OCI-LY1 (cell line): ENCODE results near the gene UNC119B.

Experiments
- H2AFZ ChIP-seq: fragments of 200-600 bp; sonication (generic), shearing (Covaris generic); 2 replicates; pipeline ENCODE4 v1.6.0; 2014; ENCODE audit warnings: antibody characterized with exemption, mild to moderate bottlenecking, low read length
- H3F3A ChIP-seq: fragments of 200-600 bp; sonication (generic), shearing (Covaris generic); 2 replicates; pipeline ENCODE4 v1.6.0; 2014; ENCODE audit warnings: mild to moderate bottlenecking, antibody characterized with exemption, low read length, moderate library complexity; ENCODE audit not compliant: insufficient read depth
- H3K27ac ChIP-seq: fragments of 200-600 bp; sonication (generic); 2 replicates; pipeline ENCODE4 v1.5.1; 2014; ENCODE audit warnings: low read length, mixed run types, mild to moderate bottlenecking, low read depth; ENCODE audit not compliant: poor library complexity, severe bottlenecking
- H3K27me3 ChIP-seq: fragments of 200-600 bp; sonication (generic); 2 replicates; pipeline ENCODE4 v1.6.0; 2014; ENCODE audit warnings: antibody characterized with exemption, mild to moderate bottlenecking, low read length, moderate library complexity; ENCODE audit not compliant: insufficient read depth
- H3K36me3 ChIP-seq: fragments of 200-600 bp; sonication (generic); 2 replicates; pipeline ENCODE4 v1.6.1; 2014; ENCODE audit warnings: mild to moderate bottlenecking, antibody characterized with exemption, low read length, moderate library complexity, mixed read lengths; ENCODE audit not compliant: insufficient read depth
- H3K4me1 ChIP-seq: fragments of 200-600 bp; sonication (generic); 2 replicates; pipeline ENCODE4 v1.5.1; 2014; ENCODE audit warnings: mild to moderate bottlenecking, low read length, moderate library complexity; ENCODE audit not compliant: insufficient read depth, severe bottlenecking
- H3K4me2 ChIP-seq: fragments of 200-600 bp; sonication (generic), shearing (Covaris generic); 2 replicates; pipeline ENCODE4 v1.6.1; 2014; ENCODE audit warnings: low read length
- H3K4me3 ChIP-seq: fragments of 200-600 bp; sonication (generic); 2 replicates; pipeline ENCODE4 v1.5.1; 2014; ENCODE audit warnings: low read length, low read depth, mild to moderate bottlenecking, mixed read lengths; ENCODE audit not compliant: poor library complexity, severe bottlenecking
- H3K79me2 ChIP-seq: fragments of 200-600 bp; shearing (Covaris generic); 2 replicates; pipeline ENCODE4 v1.6.1; 2016; ENCODE audit warnings: mixed run types, low read length, mixed read lengths; ENCODE audit not compliant: insufficient read depth
- H3K9ac ChIP-seq: fragments of 200-600 bp; sonication (generic), shearing (Covaris generic); 2 replicates; pipeline ENCODE4 v1.6.1; 2014; ENCODE audit warnings: mild to moderate bottlenecking, low read length, mixed read lengths
- H3K9me2 ChIP-seq: fragments of 200-600 bp; sonication (generic), shearing (Covaris generic); 2 replicates; pipeline ENCODE4 v1.6.1; 2014; ENCODE audit warnings: low read depth, mild to moderate bottlenecking, low read length, mixed read lengths
- H3K9me3 ChIP-seq: fragments of 200-600 bp; shearing (Covaris generic); 2 replicates; pipeline ENCODE4 v1.6.1; 2014; ENCODE audit warnings: low read length, mixed read lengths
- H4K20me1 ChIP-seq: fragments of 200-600 bp; sonication (generic), shearing (Covaris generic); 2 replicates; pipeline ENCODE4 v1.6.0; 2016; ENCODE audit warnings: mild to moderate bottlenecking, low read length; ENCODE audit not compliant: insufficient read depth
- CTCF ChIP-seq: fragments of 200-600 bp; sonication (generic), shearing (Covaris generic); IDR thresholded peaks from 2 replicates; pipeline ENCODE4 v1.5.1; 2017; ENCODE audit warnings: mild to moderate bottlenecking, antibody characterized with exemption, low read length, moderate library complexity, mixed read lengths
- EZH2 ChIP-seq: fragments of 200-600 bp; sonication (generic), shearing (Covaris generic); IDR thresholded peaks from 2 replicates; pipeline ENCODE4 v1.8.0; 2017; ENCODE audit warnings: borderline replicate concordance, mixed run types, mild to moderate bottlenecking, antibody characterized with exemption, low read length, moderate library complexity, mixed read lengths

UNC119B gene

GRCh38 chr12:120710031-120710804 lies at the start of gene UNC119B:
Gene UNC119B (plus strand): TSS chr12:120710458. CDS start chr12:120710475, 17 bp downstream.
- Histone ChIP-seq H4K20me1 (no peaks in the 10 kb centered on the region), H3F3A (peaks cover 3% of the 10 kb centered on the region; the same call in 1 of the 2 replicates), H3K79me2 (no peaks in the 10 kb centered on the region), H3K9me3 (no peaks in the 10 kb centered on the region), H3K27ac (peak within 1 kb of the TSS; percentile 45), H3K4me2 (peak within 1 kb of the TSS; percentile 90), H2AFZ (peak within 1 kb of the TSS; percentile 93; the same call in 1 of the 2 replicates), H3K36me3 (peaks cover 18% of the 10 kb centered on the region; the same call in 1 of the 2 replicates), H3K27me3 (no peaks in the 10 kb centered on the region), H3K4me1 (peaks cover 29% of the 10 kb centered on the region), H3K9ac (peak within 1 kb of the TSS; percentile 91), H3K4me3 (peak within 1 kb of the TSS; percentile 89), H3K9me2 (no peaks in the 10 kb centered on the region)
- TF ChIP-seq CTCF (no peak), EZH2 (no peak)

GRCh38 chr12:120661432-120661831 lies 48.8 kb upstream of the UNC119B start:
- Histone ChIP-seq H3K9me3 (no peaks in the 10 kb centered on the region), H3K4me1 (peaks cover 3% of the 10 kb centered on the region), H3K9ac (no peak overlapping the region), H3K79me2 (no peaks in the 10 kb centered on the region), H3K4me3 (no peak overlapping the region), H3F3A (no peaks in the 10 kb centered on the region), H3K4me2 (no peak overlapping the region), H2AFZ (no peak overlapping the region), H3K27me3 (peaks cover 5% of the 10 kb centered on the region; the same call in 1 of the 2 replicates), H4K20me1 (no peaks in the 10 kb centered on the region), H3K9me2 (no peaks in the 10 kb centered on the region), H3K27ac (no peak overlapping the region), H3K36me3 (no peaks in the 10 kb centered on the region)
- TF ChIP-seq CTCF, result no peak
- TF ChIP-seq EZH2, result no peak

- Histone ChIP-seq H3K9me3 (no peaks in the 10 kb centered on the region), H3F3A (no peaks in the 10 kb centered on the region), H3K4me2 (no peak overlapping the region), H3K4me1 (peaks cover 3% of the 10 kb centered on the region), H3K27ac (no peak overlapping the region), H3K79me2 (no peaks in the 10 kb centered on the region), H3K27me3 (peaks cover 5% of the 10 kb centered on the region; the same call in 1 of the 2 replicates), H3K9me2 (no peaks in the 10 kb centered on the region), H2AFZ (no peak overlapping the region), H4K20me1 (no peaks in the 10 kb centered on the region), H3K4me3 (no peak overlapping the region), H3K9ac (no peak overlapping the region), H3K36me3 (no peaks in the 10 kb centered on the region)
- TF ChIP-seq CTCF, result no peak
- no peak for TF ChIP-seq EZH2
Measured at GRCh38 chr12:120662879-120663278, 47.4 kb upstream of the UNC119B start.
